Choroid plexus epithelial cell (primary cell): ENCODE measurements around the gene GABARAPL2.

ENCODE experiments used
- DNase-seq: peaks from one replicate; pipeline ENCODE4 v3.0.0-alpha.2; 2010; ENCODE audit warnings: low read depth
- H3K4me3 ChIP-seq: 2 replicates; pipeline ENCODE4 v1.5.1; 2011; ENCODE audit warnings: low read depth, mild to moderate bottlenecking, control low read depth, low read length, moderate library complexity
- TF ChIP-seq, protein P1 (sequence below): conservative IDR thresholded peaks from 2 replicates; pipeline ENCODE4 v1.5.1; 2011; ENCODE audit warnings: low read depth, mild to moderate bottlenecking, control low read depth, inconsistent platforms, low read length, moderate library complexity

The GABARAPL2 gene

DNA sequence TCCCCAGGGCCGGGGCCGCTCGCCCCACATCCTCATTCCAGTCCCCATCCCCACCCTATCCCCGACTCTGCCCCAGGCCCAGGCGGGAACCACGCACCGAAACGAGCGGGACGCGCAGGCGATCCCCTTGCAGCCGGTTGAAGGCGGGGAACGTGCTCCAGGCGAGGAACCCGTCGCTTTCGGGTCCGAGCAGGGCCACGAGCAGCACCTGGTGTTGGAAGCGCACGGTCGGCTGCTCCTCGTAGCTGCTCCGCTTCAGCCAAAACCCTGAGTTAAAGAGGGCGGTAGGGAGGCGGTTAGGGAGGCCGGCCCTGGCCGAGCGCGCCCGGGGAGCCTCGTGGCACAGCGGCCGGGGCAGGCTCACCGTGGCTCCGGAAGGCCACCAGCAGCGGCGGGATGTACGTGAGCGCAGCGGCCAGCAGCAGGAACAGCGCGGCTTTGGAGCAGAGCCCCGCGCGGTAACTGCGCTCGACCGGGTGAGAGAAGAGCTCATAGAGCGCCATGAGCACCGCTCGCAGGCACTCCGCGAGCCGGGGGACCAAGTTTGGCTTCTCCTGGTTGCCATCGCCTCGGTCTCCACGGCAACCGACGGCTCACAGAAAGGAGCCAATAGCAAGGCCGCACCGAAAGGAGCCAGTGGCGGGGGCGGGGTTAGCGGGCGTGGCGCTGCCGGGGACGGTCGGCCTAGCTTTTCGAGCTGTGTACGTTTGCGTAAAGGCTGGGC lies 10.3 kb upstream of the GABARAPL2 start, which contains the start of gene TMEM231:
TSS of gene TMEM231 (minus strand) at position 546 of the 724 bp plus-strand sequence. CDS start at position 503, 43 bp downstream.
- H3K4me3 ChIP-seq: peak within 1 kb of the TSS; percentile 81
- DNase-seq: peak; percentile 95
- TF ChIP-seq, protein P1, sequence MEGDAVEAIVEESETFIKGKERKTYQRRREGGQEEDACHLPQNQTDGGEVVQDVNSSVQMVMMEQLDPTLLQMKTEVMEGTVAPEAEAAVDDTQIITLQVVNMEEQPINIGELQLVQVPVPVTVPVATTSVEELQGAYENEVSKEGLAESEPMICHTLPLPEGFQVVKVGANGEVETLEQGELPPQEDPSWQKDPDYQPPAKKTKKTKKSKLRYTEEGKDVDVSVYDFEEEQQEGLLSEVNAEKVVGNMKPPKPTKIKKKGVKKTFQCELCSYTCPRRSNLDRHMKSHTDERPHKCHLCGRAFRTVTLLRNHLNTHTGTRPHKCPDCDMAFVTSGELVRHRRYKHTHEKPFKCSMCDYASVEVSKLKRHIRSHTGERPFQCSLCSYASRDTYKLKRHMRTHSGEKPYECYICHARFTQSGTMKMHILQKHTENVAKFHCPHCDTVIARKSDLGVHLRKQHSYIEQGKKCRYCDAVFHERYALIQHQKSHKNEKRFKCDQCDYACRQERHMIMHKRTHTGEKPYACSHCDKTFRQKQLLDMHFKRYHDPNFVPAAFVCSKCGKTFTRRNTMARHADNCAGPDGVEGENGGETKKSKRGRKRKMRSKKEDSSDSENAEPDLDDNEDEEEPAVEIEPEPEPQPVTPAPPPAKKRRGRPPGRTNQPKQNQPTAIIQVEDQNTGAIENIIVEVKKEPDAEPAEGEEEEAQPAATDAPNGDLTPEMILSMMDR: no peak

DNA sequence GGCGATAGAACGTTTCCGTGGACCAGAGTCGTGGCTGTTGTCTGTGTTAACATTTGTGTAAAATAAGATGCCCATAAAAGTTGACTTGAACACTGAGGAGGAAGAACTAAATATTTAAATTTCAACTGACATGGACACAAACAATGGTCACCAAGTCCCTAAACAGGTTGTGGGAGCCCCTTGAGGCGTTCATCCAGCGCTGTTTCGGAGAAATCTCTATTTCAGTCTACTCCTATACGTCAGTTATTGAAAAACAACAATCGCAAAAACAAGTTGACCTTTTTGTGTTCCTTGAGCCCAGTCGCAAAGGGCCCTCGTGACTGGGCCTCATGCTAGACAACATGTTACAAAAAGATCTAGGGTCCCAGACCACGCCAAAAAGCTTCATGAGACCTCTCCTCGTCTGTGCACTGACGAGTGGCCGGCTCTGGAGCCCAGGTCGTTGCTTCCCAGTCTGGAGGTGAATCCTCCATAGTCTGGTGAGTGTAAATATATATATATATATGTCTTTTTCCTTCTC lies 9.7 kb upstream of the GABARAPL2 start:
- no peak for DNase-seq
- TF ChIP-seq, protein P1: no peak
- peak overlapping the region; percentile 81 for H3K4me3 ChIP-seq

DNA sequence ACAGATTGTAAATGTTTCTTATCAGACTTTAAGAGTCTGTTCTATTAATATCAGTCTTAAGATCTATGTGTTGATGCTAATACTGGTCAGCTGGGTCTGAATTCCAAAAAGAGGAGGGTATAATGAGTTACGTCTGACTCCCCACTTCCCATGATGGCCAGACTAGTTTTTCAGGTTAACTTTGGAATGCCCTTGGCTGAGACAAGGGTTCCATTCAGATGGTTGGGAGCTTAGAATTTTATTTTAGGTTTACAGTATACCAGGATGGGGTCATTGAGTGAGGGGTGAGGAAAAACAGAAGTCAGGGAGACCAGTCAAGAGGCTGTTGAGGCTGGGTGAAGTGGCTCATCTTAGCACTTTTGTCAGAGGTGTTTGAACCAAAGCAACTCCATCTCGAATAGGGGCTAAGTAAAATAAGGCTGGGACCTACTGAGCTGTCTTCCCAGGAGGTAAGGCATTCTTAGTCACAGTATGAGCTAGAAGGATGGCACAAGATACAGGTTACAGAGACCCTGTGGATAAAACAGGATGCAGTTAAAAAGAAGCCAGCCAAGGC lies 7.3 kb upstream of the GABARAPL2 start:
- TF ChIP-seq, protein P1: no peak
- H3K4me3 ChIP-seq: no peak overlapping the region
- DNase-seq: no peak

DNA sequence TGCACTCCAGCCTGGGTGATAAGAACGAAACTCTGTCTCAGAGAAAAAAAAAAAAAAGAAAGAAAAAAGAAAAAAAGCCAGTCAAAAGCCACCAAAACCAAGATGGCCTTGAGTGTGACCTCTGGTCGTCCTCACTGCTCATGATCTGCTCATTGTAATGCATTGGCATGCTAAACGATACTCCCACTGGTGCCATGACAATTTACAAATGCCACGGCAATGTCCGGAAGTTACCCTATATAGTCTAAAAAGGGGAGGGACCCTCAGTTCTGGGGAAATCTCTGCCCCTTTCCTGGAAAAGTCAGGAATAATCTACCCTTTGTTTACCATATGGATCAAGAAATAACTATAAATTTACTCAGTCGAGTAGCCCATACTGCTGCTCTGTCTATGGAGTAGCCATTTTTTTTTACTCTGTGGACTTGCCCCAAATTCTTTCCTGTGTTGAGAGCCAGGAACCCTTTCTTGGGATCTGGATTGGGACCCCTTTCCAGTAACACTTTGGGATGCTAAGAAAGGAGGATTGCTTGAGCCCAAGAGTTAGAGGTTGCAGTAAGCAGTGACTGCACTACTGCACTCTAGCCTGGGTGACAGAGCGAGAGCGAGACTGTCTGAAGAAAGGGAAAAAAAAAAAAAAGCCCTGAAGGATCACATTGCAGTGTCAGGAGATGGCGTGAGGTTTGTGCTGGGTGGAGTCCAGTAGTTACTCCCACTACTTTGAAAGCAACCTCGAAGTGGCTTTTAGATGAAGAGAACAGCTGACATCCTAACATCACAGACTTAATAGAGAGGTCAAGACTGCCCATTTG lies 6.4 kb upstream of the GABARAPL2 start:
- peak; percentile 82 for DNase-seq
- TF ChIP-seq, protein P1: no peak
- H3K4me3 ChIP-seq: no peak overlapping the region

DNA sequence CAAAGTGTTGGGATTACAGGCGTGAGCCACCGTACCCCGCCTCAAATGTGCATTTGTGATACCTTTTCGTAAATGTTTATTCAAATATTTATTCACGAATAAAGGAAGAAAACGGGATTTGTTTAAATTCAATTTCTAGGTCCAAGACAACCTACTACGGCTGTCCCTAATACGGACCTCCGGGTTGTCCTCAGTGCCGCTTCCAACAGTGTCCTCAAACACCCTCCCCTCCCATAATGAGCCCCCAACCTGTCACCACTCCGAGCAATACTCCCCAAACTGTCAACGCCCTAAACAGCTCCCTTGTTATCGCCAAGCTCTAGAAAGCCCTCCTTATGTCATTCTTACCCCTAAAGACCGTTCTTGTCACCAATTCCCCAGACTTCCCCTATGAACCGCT lies 539 bp upstream of the GABARAPL2 start:
- TF ChIP-seq, protein P1: no peak
- peak overlapping the region; percentile 92 for H3K4me3 ChIP-seq
- DNase-seq: no peak

DNA sequence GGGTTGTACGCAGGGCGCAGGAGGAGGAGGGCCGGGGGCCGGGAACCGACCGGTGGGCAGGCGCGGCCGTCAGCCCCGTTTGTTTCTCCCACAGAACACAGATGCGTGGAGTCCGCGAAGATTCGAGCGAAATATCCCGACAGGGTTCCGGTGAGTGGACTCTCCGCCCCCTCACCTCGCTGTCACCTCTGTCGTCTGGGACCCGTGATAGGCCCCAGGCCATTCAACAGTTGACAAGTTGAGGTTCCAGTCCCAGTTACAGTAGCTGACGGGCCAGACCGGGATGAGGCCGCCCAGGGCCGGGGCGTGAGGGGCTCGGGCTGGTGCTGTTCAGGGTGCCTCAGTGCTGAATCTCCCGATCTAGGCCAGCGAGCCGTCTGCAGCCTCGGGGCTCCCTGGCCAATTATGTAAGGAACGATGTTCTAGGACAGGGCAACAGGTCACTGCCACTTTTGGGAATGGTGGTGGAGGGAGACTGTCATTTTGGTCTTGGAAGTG lies 628 bp downstream of the GABARAPL2 start:
- TF ChIP-seq, protein P1: no peak
- H3K4me3 ChIP-seq: peak overlapping the region; percentile 92
- peak; percentile 18 for DNase-seq
